ENCODE measurements around the gene PROCA1.

DNA sequence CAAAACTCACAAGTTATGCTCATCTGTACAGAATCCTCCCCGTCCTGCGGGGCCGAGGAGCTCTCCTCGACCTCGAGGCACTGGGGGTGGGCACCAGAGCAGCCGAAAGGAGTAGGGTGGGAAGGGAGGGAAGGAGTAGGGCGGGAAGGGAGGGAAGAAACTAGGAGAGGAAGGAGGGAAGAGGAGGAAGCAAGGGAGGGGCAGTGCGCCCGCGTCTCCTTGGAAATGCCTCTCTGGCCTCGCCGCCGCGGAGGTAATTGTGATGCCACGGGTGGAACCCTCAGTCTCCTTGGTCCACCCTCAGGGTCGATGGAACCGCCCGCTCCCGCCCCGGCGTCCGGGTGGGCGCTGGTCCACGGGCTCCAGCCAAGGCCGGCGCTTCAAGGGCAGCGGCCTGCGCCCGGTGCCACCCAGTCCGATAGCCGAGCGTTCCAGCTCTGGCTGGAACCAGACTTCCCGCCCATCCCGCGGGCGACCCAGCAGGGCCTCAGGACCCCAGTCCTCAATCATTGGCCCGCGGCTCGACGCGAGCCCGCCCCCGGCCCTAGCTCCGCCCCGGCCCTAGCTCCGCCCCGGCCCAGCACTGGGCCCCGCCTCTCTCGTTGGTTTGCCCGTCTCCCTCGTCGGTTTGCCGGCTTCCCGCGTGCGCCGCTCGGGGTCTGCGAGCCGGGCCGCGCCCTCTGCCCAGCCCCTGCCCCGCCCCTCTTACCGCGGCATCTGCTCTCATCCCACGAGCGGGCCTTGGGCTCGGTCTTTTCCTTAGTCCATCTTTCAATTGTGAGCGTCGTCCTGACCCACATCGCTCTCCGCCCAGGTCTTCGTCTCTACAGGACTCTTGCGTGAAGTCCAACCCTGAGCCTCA, 596 bp downstream of the PROCA1 start:
- TF ChIP-seq, protein P1, sequence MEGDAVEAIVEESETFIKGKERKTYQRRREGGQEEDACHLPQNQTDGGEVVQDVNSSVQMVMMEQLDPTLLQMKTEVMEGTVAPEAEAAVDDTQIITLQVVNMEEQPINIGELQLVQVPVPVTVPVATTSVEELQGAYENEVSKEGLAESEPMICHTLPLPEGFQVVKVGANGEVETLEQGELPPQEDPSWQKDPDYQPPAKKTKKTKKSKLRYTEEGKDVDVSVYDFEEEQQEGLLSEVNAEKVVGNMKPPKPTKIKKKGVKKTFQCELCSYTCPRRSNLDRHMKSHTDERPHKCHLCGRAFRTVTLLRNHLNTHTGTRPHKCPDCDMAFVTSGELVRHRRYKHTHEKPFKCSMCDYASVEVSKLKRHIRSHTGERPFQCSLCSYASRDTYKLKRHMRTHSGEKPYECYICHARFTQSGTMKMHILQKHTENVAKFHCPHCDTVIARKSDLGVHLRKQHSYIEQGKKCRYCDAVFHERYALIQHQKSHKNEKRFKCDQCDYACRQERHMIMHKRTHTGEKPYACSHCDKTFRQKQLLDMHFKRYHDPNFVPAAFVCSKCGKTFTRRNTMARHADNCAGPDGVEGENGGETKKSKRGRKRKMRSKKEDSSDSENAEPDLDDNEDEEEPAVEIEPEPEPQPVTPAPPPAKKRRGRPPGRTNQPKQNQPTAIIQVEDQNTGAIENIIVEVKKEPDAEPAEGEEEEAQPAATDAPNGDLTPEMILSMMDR (IDR thresholded peaks at IDR 0.05; ENCODE audit: poor library complexity), result no peak
- no peak for TF ChIP-seq EZH2phosphoT487 (IDR thresholded peaks at IDR 0.05; ENCODE audit: low read depth, severe bottlenecking, unreplicated experiment)
- no peak for TF ChIP-seq EZH2 (IDR thresholded peaks at IDR 0.05; ENCODE audit: borderline replicate concordance)

Data from hepatocyte (in vitro differentiated cells).